SK-N-DZ (cell line): ENCODE data around the gene ARNT2.
A peak's percentile ranks its signal among the peaks of the same experiment; 100 is the strongest.

ENCODE experiments used
- DNase-seq: peaks from one replicate; pipeline ENCODE4 v3.0.0-alpha.2; 2015; ENCODE audit warnings: low spot score

The ARNT2 gene

DNA sequence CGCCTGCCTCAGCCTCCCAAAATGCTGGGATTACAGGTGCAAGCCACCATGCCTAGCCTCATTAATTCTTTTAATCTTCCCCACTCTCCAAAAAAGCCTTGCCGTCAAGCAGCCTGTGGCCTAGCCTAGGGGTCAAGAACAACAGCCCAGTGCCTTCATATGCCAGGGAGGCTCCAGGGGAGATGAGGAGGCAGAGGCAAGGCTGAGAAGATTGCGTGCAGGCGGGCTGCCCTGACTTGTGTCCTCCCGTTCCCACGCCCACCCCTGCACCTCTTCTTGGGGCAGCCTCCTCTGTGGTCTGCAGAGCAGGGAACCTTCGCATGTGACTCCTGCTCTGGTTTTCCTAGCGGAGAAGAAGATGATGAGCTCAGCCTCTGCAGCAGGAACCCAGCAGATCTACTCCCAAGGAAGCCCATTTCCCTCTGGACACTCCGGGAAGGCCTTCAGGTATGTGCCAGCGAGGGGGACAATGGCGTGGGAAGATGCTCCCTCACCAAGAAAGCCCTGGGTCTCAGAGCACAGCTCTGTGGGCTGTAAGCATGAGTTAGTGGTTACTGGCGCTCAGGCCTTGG, 172.4 kb downstream of the ARNT2 start:
- no peak for DNase-seq

DNA sequence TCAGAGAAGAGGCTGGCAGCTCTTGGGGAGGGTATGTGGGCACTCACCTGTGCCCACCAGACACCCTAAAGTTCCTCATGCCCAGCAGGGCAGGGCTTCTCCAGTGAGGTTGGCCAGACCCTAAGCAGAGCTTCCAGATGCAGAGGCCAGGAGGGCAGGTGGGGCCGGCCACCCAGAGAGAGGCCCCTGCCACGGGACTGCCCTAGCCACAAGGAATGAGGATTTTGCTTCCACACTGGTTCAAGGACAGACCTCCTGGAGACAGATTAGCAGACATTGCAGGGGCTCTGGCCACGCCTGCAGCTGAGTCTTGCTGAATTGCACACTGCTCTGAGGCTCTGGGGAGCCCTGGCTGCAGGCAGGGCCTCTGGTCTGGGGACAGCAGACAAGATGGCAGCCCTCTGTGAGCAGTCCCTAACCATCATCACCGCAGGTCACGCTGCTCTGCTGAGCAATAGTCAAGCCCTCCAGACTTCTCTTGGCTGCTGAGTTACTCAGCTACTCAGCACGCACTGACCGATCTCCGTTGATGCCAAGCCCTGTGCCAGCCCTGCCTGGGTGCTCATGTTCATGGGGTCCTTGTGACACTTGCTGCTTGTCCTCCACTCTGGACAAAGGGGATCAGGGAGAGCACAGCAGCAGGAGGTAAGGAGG, 173.5 kb downstream of the ARNT2 start:
- no peak for DNase-seq

DNA sequence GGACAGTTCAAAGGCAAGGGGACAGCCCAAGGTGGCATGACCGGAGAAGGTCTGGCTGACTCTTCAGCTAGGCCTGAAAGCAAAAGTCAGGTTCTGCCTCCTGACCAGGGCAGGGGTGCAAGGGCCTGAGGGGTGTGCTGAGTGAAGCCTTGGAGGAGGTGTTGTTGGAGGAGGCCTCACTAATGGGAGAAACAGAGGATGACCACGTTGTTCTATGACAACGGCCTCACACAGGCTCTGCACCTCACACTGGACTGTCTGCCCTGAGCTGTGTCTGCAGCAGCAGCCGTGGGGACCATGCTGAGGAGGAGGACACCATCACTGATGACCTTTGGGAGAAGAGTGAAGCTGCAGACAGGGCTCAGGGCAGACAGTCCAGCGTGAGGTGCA, 174.0 kb downstream of the ARNT2 start:
- DNase-seq = no peak

DNA sequence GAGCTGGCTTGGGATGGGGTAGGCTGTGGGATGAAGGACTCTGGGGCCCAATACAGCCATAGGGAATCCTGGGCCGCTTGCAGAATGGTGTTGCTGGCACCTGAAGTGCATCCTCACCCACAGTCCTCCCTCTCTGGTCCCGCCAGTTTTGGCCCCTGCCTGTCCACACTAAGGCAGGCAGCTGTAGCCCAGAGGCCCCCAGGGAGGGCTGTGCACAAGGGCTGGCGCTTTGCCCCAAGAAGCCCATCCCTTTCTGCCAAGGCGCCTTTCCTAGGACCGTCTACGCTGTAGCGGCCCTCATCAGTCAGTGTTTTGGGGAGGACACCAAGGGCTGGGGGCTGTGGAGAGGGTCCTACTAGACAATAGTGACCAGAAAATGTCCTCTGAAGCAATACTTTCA, 174.7 kb downstream of the ARNT2 start:
- DNase-seq = no peak

DNA sequence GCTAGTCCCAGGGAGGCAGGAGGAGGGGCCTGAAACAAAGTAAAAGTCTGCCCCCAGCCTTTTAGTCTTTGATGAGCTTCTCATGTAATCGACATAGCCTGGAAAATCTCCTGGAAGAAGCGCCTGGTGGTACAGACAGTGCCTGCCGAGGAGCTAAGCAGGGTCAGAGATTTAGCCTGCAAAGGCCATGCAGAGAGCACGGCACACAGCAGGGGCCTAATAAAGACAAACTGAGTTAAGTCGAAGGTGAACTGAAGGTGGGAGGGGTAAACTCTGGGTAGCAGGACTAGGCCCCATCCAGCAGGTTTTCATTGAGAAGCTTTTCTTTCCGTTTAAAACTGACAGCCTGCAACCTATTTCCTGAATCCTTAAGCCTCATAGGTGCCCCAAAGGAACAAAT, 175.4 kb downstream of the ARNT2 start:
- no peak for DNase-seq

DNA sequence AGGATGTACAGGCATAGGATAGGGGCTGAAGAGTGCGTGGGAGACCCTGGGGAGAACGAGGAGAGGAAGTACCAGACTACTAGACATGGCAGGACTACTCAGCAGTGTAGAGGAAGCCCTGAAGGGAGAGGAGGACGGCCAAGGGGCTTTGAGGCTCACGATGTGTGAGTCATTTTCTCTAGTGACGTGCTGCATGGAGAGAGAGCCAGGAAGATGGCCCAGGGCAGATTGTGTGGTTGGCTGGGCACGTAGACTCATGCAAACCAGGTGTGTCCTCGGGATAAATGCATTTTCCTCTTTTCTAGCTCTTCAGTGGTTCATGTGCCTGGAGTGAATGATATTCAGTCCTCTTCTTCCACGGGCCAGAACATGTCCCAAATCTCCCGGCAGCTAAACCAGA, 175.9 kb downstream of the ARNT2 start:
- no peak for DNase-seq

DNA sequence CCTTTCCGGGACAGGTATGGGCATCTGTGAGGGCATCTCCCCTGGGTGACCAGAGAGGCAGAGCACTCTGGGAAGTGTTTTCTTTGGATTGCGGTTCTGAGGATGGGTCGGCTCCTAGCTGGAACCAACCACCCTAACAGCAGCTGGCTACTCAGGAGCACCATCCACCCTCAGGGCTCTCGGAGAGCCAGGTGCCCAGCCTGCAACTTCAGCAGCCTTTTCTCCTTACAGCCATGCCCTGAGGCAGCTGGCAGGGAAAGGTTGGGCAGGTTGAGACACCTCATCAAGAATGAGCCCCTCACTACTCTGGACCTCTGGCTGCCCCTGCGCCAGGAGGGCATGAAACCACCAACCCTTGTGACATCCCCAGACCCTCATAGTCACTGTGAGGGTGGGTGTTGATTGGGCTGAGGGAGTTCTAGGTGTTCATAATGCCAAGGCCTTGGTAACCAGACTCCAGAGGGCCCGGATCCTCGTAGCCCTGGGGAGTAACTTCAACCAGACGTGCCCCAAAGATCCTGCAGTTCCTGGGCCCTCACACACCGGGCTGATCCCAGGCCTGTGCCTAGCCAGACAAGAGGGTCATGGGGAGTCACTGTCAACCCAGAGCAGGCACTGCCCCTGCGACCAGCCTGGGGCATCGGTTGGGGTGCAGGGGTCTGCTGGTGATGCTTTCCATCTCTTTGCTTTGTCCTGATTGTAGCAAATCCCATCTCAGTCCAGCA, 176.5 kb downstream of the ARNT2 start:
- DNase-seq = no peak

DNA sequence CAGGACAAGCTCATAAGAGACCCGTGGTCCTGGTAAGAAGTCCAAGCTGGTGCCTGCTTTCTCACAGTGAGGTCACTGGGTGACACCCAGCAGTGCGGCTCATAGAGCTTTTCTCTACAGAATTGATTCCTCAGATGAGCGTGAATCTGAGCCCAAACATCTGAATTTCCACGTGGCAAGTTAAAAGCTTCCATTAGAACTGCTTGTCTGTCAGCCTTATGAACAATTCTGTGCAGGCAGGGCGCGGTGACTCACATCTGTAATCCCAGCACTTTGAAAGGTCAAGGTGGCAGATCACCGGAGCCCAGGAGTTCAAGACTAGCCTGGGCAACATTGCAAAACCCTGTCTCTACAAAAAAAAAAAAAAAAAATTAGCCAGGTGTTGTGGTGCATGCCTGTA, 177.8 kb downstream of the ARNT2 start:
- no peak for DNase-seq

DNA sequence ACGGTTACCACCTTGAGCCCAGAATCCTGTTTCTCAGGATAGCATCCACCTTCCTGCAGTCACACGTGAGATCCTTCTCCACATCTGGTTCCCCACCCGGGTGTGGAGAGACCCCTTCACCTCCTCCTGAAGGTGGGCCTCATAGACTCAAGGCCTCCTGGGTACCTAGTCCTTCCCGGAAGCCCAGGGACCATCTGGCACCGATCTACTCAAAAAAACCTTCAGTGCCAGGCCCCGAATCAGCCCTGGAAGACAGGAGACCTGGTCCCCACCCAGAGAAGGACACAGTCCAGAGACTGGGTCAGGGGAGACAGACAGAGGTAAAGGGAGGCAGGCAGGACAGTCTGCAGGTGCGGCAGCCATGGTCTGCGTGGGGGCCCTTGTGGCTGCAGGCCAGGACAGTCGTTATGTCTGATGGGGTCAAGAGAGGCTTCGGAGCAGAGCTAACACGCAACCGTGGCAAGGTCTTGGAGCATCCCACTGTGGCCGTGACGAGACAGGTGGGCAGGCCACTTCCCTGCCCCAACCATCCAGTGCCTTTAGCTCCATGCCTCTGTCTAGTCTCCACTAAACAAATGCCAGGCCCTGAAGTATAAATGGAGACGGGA, 178.7 kb downstream of the ARNT2 start:
- DNase-seq = no peak

DNA sequence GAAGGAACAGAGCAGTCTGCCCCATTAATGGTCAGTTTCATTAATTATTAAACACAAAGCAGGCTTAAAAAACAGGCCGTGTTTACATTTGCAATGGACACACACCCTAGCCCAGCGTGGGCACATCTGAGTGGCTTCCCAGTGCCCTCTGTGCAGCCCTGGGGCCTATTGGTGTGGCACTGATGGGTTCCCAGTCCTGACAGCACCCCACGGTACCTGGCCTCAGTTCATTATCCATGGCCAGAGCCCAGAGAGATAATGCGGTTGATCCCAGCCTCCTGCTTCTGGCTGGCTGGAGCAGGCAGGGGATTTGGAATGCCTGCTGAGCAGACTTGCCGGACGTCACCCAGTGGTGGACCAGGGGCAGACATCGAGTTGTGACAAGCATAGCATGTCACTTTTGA, 180.4 kb downstream of the ARNT2 start:
- no peak for DNase-seq

DNA sequence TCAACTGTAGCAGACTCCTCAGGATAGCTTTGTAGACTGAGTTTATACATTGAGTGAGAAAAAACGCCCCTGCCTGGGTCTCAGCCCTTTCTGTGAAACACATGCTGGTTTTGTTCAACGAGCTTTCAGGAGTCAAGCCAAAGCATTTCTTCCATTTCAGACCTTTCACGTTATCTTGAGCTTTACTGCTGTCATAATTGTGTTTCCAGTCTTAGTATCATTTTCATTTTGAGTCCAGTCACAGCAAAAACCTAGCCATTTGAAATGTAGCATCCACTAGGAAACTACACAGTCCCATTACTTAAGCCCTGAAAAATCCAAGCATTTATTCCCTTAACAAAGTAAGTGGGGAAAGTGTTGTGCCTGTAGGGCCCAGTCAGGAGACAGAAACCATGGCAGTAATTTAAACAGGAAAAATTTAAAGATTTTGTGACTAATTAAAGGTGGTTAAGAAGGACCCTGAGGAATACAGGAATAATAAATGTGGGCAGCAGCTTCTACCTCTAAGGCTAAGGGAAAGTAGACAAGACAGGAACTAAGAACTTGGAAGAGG, 180.9 kb downstream of the ARNT2 start:
- no peak for DNase-seq

DNA sequence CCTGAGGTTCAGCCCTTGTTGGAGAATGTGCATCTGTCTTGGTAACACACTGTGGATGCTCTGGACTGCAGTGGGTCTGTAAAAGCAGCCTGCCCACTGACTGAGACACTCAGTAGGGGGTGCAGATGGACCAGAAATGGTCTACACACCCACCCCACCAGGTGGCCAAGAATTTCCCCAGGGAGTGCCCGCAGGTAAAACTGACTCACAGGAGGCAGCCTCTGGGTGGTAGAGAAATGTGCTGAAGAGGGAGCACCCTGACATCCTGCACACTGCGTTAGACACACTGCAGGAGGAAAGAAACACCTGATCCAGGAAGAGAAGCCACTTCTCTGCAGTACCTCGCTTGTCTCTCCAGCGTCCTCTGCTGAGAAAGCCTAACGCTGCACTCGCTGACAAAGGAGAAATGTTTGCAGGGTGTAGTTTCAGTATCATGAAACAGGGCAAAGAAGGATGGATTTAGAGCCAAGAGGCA, 181.4 kb downstream of the ARNT2 start:
- no peak for DNase-seq

DNA sequence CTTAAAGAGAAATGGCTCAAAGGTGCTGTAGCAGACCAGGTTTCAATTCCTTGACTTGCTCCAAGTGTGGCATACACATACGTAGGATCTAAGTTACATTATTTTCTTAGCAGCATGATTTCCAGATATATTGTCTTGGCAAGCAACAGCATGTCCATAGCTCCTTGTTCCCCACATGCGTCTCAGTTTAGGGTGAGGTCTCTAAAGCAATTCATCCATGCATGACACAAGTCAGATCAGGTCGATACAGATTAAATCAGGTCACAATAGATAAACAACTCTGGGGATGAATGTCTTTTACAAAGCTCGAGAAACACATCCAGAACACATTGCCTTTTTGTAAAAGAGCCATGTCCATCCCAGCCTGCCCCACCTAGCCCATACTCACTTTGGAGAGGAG, 182.0 kb downstream of the ARNT2 start:
- peak; percentile 43 for DNase-seq

DNA sequence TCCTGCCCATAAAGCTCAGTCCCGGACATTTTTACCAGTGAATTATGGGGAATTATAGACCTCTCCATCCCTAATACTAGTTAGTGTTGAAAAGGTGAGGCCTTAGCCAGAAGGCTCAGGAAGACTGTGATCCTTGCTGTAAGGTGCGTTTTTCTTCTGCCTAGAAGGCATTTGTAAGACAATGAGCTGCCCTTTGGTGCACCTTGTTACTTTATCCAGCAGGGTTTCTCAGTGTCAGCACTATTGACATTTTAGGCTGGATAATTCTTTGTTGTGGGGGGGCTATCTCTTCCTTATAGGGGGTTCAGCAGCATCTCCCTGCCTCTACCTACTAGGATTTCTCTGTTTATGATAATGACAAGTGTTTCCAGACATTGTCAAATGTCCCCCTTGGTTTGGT, 182.8 kb downstream of the ARNT2 start:
- DNase-seq = no peak

DNA sequence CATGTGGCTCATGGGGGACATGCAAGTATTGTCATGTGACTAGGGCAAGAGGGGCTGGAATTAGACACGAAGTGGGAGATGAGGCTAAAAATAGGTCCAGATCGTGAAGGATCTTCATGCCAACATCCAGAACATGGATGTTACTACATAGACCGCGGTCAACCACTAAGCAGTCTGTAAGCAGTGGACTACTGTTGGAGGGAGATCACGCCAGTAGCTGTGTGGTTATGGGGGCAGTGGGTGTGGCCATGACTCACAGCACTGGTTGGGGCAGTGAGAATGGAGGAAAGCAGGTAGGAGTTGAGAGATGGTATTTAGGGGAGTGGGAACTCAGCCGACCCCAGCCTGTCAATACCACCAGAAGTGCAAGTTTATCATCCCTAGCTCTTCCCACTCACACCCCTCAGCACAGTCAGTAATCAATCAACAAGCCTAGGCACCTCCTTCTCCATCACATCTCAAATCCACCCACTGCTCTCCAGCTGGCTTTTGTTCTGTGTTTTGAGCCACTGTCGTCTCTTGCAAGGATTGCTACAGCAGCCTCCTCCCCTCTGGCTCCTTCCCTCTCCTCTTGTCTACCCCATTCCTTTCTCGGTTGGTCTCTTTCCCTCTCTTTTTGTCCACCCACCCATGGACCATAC, 183.8 kb downstream of the ARNT2 start:
- DNase-seq = no peak

DNA sequence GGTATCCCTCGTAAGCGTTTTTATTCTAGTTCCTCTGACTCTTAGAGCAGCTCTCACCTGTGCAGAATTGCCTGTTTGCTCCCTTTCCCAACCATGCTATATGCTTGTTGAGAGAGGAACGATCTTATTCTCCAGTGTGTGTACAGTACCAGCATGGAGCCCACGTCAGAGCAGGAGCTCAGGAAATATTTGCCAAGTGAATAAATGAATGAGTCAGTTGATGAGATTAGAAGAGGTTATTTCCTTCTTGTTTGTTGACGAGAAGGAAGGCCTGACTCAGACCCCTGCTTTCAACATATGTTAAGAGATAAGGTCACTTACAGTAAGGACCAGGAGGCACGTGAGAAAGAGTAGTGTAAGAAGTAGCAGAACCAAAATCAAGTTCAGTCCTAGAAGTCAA, 184.6 kb downstream of the ARNT2 start:
- DNase-seq = no peak

DNA sequence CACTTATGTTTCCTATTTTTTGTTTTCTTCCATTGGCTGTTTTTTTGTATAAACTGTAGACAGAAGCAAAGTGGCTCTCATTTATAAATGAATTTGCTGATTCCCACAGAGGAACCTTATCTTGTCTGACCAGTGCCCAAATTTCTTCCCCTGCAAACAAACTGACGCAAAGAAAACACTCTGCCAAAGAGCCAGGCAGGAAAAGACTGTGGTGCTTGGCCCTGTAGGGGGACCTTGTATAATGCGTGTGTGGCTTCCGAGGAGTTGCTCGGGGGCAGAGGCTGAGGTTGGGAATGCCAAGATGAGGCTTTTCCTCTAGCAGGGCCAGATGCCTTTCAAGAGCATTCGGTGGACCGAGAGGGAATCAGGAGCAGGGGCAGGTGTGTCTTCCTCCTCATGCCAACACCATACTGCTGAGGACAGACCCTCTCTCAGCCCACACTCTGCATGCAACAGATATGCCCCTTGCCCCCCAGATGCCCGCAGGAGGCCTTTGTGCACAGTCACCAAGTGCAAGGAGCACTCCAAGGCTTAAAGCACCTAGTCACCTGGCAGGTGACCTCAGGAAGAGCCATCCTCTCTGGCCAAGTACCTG, 186.7 kb downstream of the ARNT2 start:
- DNase-seq = no peak

DNA sequence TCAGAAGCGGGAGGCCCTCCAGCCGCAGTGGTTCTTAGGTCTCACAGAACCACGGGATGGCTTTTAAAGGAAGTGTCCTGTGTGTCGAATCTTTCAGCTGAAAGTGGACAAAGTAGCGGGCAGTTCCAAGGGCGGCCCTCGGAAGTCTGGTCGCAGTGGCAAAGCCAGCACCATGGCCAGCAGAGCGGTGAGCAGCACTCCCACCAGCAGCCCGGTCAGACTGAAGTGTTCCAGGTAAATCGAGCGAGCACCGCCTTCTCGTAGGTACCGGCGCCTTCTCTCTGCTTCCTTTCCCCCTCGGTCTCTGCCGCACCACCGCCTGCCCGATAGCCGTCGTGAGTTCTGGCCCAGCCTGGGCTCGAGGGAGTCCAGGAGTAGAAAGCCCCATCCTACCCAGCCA, 187.3 kb downstream of the ARNT2 start:
- no peak for DNase-seq

DNA sequence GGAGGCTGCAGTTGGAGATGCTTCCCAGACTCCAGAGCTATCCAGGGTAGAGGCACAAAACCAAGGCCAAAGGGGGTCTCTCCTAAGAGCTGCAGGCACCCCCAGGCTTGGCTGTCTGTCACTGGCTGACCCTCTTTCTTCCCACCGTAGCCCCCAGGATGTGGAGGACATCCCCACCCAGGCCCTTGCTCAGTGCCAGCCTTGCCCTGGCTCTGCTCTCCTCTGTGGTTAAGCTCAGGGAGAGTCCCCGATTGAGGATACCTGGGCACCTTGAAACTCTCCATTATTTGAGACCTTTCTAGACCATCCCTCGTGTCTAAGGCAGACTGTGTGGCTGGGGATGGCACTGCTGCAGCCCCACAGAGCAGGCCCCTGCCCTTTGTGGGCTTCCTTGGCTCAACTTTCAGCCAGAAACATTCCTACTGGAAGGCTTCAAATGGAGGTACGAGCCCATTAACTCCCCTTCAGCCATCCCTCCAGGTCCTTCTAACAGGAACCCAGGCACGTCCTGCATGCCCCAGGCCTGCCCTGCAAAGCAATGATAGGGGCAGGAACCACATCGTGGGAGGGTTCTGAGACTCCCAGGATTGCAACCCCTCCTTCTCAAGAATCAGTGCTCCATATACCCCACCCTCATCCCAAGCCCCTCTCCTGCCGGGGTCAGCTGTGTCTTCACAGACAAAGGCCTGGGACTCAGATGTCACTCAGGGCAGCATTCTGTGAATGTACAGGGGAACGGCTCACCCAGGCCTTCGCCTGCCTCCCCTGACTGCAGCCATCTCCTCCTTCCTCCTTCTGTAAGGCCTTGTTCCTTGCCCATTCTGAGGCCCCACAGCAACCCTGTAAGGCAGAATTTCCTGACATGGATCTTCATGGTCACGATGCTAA, 188.0 kb downstream of the ARNT2 start:
- no peak for DNase-seq

DNA sequence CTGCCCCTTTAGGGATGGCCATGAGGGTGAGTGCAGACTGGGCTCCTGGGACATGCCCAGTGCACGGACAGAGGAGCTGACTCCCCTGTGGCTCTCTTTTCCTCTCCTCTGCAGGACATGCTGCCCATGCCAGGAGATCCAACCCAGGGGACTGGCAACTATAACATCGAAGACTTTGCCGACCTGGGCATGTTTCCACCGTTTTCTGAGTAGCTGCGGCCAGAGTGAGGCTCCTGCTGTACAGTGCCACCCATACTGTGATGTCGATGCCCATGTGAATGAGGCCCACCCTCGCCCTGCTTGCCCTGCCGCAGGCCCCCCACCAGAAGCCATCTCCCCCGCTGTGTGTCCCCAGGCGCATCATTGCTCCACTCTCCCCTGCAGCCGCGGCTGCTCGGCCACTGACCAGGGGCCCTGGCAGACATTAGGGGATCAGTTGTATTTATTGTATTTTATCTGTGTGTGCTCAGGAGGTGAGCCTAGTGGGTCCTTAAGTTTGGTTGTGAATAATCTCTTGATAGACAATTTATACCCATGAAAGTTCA, 189.4 kb downstream of the ARNT2 start:
- no peak for DNase-seq
